Measurements from ENCODE around the gene FBXO4.

DNA sequence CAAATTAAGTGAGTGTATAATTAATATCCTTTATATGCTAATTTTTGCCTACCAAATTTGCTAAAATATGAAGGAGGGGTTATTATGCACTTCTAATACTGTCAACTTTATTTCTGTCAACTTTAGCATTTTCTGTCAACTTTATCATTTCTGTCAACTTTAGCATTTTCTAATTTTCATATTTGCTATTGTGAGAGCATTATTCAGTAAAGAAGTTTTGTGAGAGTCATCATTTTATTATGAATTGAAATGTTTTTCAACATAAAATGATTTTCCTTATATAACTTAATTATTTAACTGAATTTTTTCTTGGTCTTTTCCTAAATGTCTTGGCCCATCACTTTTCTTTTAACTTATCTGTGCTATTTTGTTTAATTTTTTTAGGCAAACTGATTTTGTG lies 58.2 kb downstream of the FBXO4 start:
- TF ChIP-seq, protein P1, sequence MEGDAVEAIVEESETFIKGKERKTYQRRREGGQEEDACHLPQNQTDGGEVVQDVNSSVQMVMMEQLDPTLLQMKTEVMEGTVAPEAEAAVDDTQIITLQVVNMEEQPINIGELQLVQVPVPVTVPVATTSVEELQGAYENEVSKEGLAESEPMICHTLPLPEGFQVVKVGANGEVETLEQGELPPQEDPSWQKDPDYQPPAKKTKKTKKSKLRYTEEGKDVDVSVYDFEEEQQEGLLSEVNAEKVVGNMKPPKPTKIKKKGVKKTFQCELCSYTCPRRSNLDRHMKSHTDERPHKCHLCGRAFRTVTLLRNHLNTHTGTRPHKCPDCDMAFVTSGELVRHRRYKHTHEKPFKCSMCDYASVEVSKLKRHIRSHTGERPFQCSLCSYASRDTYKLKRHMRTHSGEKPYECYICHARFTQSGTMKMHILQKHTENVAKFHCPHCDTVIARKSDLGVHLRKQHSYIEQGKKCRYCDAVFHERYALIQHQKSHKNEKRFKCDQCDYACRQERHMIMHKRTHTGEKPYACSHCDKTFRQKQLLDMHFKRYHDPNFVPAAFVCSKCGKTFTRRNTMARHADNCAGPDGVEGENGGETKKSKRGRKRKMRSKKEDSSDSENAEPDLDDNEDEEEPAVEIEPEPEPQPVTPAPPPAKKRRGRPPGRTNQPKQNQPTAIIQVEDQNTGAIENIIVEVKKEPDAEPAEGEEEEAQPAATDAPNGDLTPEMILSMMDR (IDR thresholded peaks at IDR 0.05): no peak
- no peak for TF ChIP-seq POLR2A (IDR thresholded peaks at IDR 0.05)

All from suprapubic skin (tissue), 3 donors.